ENCODE measurements around the gene DMWD.

- TF ChIP-seq RCOR1 (IDR thresholded peaks at IDR 0.05; ENCODE audit: low read length): no peak
- TF ChIP-seq SMC3 (IDR thresholded peaks at IDR 0.05; ENCODE audit: low read depth, low read length): no peak
- TF ChIP-seq CTCF (IDR thresholded peaks at IDR 0.05): no peak
- TF ChIP-seq USF1 (IDR thresholded peaks at IDR 0.05; ENCODE audit: borderline replicate concordance, low read depth): no peak
- no peak for TF ChIP-seq RFX5 (IDR thresholded peaks at IDR 0.05; ENCODE audit: low read length)
- TF ChIP-seq REST (IDR thresholded peaks at IDR 0.05; ENCODE audit: low read depth, low read length): no peak
These were observed 28.5 kb upstream of the DMWD start for GRCh38 chr19:45821103-45821521.

All from SK-N-SH (cell line).